Measurements from ENCODE around the gene ZFAND2B. TPM values are rescaled to one million over a fixed set of nuclear protein-coding genes. Genes with fewer than 3 reads are reported as not detected.
A peak's percentile ranks its signal among the peaks of the same experiment; 100 is the strongest.

The ZFAND2B gene
- total and polyA plus RNA-seq, 4 experiments from 2014 or later, result 73.3 to 81.5 (median 78.0) TPM

DNA sequence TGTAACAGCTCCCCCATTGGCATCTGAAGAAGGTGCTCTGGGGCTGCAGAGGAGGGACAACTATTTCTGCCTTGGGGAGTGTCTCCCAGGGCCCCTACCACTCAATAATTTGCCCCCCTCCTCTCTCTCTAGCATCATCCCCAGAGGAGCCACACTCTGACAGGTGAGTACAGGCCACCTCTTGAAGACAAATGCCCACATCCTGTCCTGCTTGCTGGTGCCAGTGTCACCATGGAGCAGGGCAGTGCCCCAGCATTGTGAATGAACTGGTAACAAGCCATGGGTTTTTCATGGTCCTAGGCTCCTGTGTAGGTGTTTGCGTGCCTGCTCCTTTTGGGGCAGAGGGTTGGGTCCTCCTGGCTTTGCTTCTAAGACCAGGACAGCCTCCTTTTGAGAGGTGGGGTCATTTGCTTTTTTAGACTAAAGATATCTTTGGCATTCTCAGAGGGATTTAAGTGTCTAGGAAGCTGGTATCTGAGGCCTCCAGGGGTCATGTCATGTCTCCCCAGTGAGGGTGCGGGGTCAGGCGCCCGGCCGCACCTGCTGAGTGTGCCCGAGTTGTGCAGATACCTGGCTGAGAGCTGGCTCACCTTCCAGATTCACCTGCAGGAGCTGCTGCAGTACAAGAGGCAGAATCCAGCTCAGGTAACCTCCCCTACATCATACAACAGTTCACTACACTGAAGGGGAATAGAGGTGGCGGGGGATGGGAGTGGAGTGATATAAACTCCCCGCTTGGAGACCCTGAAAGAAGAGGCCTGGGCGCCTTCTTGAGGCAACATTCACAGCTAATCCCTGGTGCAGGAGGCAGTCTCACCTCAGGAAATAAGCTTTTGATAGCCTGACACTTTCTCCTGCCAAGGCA, 26.7 kb upstream of the ZFAND2B start:
- peak overlapping the region; percentile 63 to 96 (median 94) for H3K27ac Mint-ChIP-seq
- CTCF ChIA-PET (ENCODE audit: partially characterized antibody), result interaction anchor here (0.7 to 5.6 kb wide), 11 partner anchors 8 to 886 kb away, joined by 3 to 22 read pairs (median 4); partner anchors contain the start of genes SLC23A3 and ZFAND2B
- H3K4me3 Mint-ChIP-seq, result peak overlapping the region in 7 of 8 donors; percentile 91 to 96 (median 93)
- peaks cover 30 to 67% of the 10 kb centered on the region in 2 donors for H3K36me3 Mint-ChIP-seq
- H3K9me3 ChIP-seq (ENCODE audit: control insufficient read depth in 1 of 2, low read length in 2 of 2), result no peaks in the 10 kb centered on the region
- no peaks in the 10 kb centered on the region for H3K27me3 Mint-ChIP-seq
- H3K27ac ChIP-seq (ENCODE audit: low read depth, low read length), result peak overlapping the region; percentile 91
- H3K4me1 ChIP-seq (ENCODE audit: insufficient read depth, low read length), result peaks cover 59% of the 10 kb centered on the region
- intact Hi-C loops (cut with micrococcal nuclease), result loop anchor here (5.0 kb wide), 2 partner anchors 283 to 783 kb away; partner anchors contain the start of gene CTDSP1
- H3K36me3 ChIP-seq (ENCODE audit: insufficient read depth, low read length), result peaks cover 53% of the 10 kb centered on the region
- DNase-seq, result no peak
- H3K27me3 ChIP-seq (ENCODE audit: insufficient read depth, low read length), result no peaks in the 10 kb centered on the region
- POLR2A ChIA-PET (ENCODE audit: partially characterized antibody), result interaction anchor here (0.8 to 5.3 kb wide), 13 partner anchors 13 to 101 kb away, joined by 3 to 44 read pairs (median 4); partner anchors contain the start of genes ANKZF1, ATG9A, DNAJB2 and TUBA4A
- H3K4me1 Mint-ChIP-seq, result peaks cover 28 to 71% (median 51%) of the 10 kb centered on the region in 4 donors
- H3K4me3 ChIP-seq (ENCODE audit: low read length in 2 of 2), result no peak overlapping the region
- H3K9me3 Mint-ChIP-seq, result no peaks in the 10 kb centered on the region

DNA sequence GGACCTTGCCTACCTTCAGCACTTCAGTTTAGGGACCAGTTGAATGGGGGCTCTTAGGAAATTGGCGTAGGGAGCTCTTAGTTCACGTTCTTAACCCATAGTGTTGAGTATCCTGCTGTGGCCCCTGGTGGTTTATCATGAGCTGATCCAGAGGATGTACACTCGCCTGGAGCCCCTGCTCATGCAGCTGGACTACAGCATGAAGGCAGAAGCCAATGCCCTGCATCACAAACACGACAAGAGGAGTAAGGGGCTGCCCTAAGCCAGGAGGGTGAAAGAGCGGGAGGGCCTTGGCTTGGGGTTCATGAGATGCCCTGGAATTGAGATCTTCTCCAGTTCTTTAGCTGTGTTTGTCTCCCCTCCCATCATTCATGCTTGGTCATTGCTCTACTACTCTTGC, 25.6 kb upstream of the ZFAND2B start:
- peaks cover 32 to 69% of the 10 kb centered on the region in 2 donors for H3K36me3 Mint-ChIP-seq
- Histone ChIP-seq H3K4me1 (ENCODE audit: insufficient read depth, low read length) (peaks cover 47% of the 10 kb centered on the region), H3K27me3 (ENCODE audit: insufficient read depth, low read length) (no peaks in the 10 kb centered on the region), H3K4me3 (ENCODE audit: low read length in 2 of 2) (no peak overlapping the region), H3K27ac (ENCODE audit: low read depth, low read length) (peak overlapping the region; percentile 15), H3K36me3 (ENCODE audit: insufficient read depth, low read length) (peaks cover 50% of the 10 kb centered on the region), H3K9me3 (ENCODE audit: control insufficient read depth in 1 of 2, low read length in 2 of 2) (no peaks in the 10 kb centered on the region)
- peaks cover 28 to 60% (median 43%) of the 10 kb centered on the region in 4 donors for H3K4me1 Mint-ChIP-seq
- ChIA-PET POLR2A (ENCODE audit: partially characterized antibody) (interaction anchor here (0.9 to 5.3 kb wide), 9 partner anchors 10 to 98 kb away, joined by 3 to 44 read pairs (median 6); partner anchors contain the start of genes ABCB6, ANKZF1, DNAJB2 and TUBA4A), CTCF (ENCODE audit: partially characterized antibody) (interaction anchor here (1.1 to 5.6 kb wide), 6 partner anchors 9 to 30 kb away, joined by 3 to 22 read pairs (median 4); partner anchors contain the start of gene SLC23A3)
- no peaks in the 10 kb centered on the region for H3K27me3 Mint-ChIP-seq
- DNase-seq, result no peak
- H3K4me3 Mint-ChIP-seq, result peak overlapping the region in 3 of 8 donors; percentile 17 to 56 (median 22)
- intact Hi-C loops (cut with micrococcal nuclease), result no loop called here
- H3K9me3 Mint-ChIP-seq, result no peaks in the 10 kb centered on the region
- peak overlapping the region in 4 of 7 donors; percentile 52 to 89 (median 60) for H3K27ac Mint-ChIP-seq

DNA sequence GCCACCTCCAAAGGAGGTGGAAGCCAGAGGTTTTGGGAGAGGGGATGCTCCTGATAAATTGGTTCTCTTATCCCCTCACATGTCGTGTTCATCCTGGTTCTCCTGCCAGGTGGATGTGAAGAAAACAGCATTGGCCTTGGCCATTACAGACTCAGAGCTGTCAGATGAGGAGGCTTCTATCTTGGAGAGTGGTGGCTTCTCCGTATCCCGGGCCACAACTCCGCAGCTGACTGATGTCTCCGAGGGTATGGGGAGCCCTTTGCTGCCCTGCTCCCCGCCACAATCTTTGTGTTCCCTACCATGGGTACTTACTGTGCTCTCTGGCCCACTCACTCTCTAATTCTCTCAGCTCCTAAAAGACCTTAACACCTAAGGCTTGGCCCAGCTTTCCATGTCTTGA, 25.1 kb upstream of the ZFAND2B start:
- H3K27me3 Mint-ChIP-seq, result no peaks in the 10 kb centered on the region
- H3K4me1 ChIP-seq (ENCODE audit: insufficient read depth, low read length), result peaks cover 45% of the 10 kb centered on the region
- no peaks in the 10 kb centered on the region for H3K9me3 ChIP-seq (ENCODE audit: control insufficient read depth in 1 of 2, low read length in 2 of 2)
- intact Hi-C loops (cut with micrococcal nuclease), result no loop called here
- H3K27me3 ChIP-seq (ENCODE audit: insufficient read depth, low read length), result no peaks in the 10 kb centered on the region
- peak overlapping the region; percentile 15 for H3K27ac ChIP-seq (ENCODE audit: low read depth, low read length)
- H3K4me1 Mint-ChIP-seq, result peaks cover 28 to 58% (median 41%) of the 10 kb centered on the region in 4 donors
- peaks cover 50% of the 10 kb centered on the region for H3K36me3 ChIP-seq (ENCODE audit: insufficient read depth, low read length)
- no peak overlapping the region for H3K4me3 ChIP-seq (ENCODE audit: low read length in 2 of 2)
- peak overlapping the region in 6 of 7 donors; percentile 25 to 89 (median 66) for H3K27ac Mint-ChIP-seq
- CTCF ChIA-PET (ENCODE audit: partially characterized antibody), result interaction anchor here (1.2 to 5.6 kb wide), 3 partner anchors 10 to 11 kb away, joined by 3 to 22 read pairs (median 4); partner anchors contain the start of gene SLC23A3
- peaks cover 32 to 66% of the 10 kb centered on the region in 2 donors for H3K36me3 Mint-ChIP-seq
- H3K9me3 Mint-ChIP-seq, result no peaks in the 10 kb centered on the region
- H3K4me3 Mint-ChIP-seq, result peak overlapping the region in 3 of 8 donors; percentile 17 to 36 (median 27)
- POLR2A ChIA-PET (ENCODE audit: partially characterized antibody), result interaction anchor here (0.9 to 5.3 kb wide), 8 partner anchors 11 to 98 kb away, joined by 3 to 44 read pairs (median 6); partner anchors contain the start of genes ABCB6, ANKZF1, DNAJB2 and ZFAND2B
- no peak for DNase-seq

DNA sequence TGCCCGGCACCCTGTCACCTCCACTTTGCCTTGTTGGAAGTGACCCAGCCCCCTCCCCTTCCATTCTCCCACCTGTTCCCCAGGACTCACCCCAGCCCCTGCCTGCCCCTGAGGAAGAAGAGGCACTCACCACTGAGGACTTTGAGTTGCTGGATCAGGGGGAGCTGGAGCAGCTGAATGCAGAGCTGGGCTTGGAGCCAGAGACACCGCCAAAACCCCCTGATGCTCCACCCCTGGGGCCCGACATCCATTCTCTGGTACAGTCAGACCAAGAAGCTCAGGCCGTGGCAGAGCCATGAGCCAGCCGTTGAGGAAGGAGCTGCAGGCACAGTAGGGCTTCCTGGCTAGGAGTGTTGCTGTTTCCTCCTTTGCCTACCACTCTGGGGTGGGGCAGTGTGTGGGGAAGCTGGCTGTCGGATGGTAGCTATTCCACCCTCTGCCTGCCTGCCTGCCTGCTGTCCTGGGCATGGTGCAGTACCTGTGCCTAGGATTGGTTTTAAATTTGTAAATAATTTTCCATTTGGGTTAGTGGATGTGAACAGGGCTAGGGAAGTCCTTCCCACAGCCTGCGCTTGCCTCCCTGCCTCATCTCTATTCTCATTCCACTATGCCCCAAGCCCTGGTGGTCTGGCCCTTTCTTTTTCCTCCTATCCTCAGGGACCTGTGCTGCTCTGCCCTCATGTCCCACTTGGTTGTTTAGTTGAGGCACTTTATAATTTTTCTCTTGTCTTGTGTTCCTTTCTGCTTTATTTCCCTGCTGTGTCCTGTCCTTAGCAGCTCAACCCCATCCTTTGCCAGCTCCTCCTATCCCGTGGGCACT, 24.0 kb upstream of the ZFAND2B start:
- no peaks in the 10 kb centered on the region for H3K9me3 Mint-ChIP-seq
- no peaks in the 10 kb centered on the region for H3K27me3 Mint-ChIP-seq
- peaks cover 27 to 56% (median 38%) of the 10 kb centered on the region in 4 donors for H3K4me1 Mint-ChIP-seq
- DNase-seq, result no peak
- intact Hi-C loops (cut with micrococcal nuclease), result no loop called here
- POLR2A ChIA-PET (ENCODE audit: partially characterized antibody), result interaction anchor here (1.1 to 5.3 kb wide), 5 partner anchors 17 to 97 kb away, joined by 4 to 44 read pairs (median 6); partner anchors contain the start of genes ANKZF1, ATG9A, DNAJB2 and ZFAND2B
- H3K36me3 ChIP-seq (ENCODE audit: insufficient read depth, low read length), result peaks cover 50% of the 10 kb centered on the region
- CTCF ChIA-PET (ENCODE audit: partially characterized antibody), result interaction anchor here (1.0 to 5.6 kb wide), 5 partner anchors 10 to 112 kb away, joined by 3 to 22 read pairs (median 3); partner anchors contain the start of gene SLC23A3
- H3K27ac Mint-ChIP-seq, result peak overlapping the region in 6 of 7 donors; percentile 29 to 89 (median 68)
- no peaks in the 10 kb centered on the region for H3K27me3 ChIP-seq (ENCODE audit: insufficient read depth, low read length)
- H3K4me1 ChIP-seq (ENCODE audit: insufficient read depth, low read length), result peaks cover 45% of the 10 kb centered on the region
- H3K27ac ChIP-seq (ENCODE audit: low read depth, low read length), result peak overlapping the region; percentile 15
- no peak overlapping the region for H3K4me3 ChIP-seq (ENCODE audit: low read length in 2 of 2)
- peak overlapping the region in 1 of 8 donors; percentile 63 for H3K4me3 Mint-ChIP-seq
- H3K36me3 Mint-ChIP-seq, result peaks cover 32 to 61% of the 10 kb centered on the region in 2 donors
- H3K9me3 ChIP-seq (ENCODE audit: control insufficient read depth in 1 of 2, low read length in 2 of 2), result no peaks in the 10 kb centered on the region

DNA sequence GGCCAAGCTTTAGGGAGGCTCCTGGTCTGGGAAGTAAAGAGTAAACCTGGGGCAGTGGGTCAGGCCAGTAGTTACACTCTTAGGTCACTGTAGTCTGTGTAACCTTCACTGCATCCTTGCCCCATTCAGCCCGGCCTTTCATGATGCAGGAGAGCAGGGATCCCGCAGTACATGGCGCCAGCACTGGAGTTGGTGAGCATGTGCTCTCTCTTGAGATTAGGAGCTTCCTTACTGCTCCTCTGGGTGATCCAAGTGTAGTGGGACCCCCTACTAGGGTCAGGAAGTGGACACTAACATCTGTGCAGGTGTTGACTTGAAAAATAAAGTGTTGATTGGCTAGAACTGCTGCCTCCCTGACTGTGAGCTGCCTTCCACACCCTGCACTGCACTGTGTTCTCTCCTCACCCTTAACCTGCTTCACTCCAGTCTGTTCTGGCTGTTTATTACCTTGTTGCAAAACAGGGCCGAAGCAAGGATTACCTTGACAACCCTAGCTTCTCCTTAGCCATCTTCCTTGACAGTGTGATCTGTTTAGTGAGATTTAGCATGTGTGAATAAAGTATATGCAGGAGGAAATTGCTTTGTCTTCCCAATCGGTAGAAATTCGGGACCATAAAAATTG, 23.3 kb upstream of the ZFAND2B start:
- H3K27me3 Mint-ChIP-seq, result no peaks in the 10 kb centered on the region
- Histone ChIP-seq H3K9me3 (ENCODE audit: control insufficient read depth in 1 of 2, low read length in 2 of 2) (no peaks in the 10 kb centered on the region), H3K27ac (ENCODE audit: low read depth, low read length) (no peak overlapping the region), H3K4me3 (ENCODE audit: low read length in 2 of 2) (no peak overlapping the region), H3K36me3 (ENCODE audit: insufficient read depth, low read length) (peaks cover 50% of the 10 kb centered on the region), H3K4me1 (ENCODE audit: insufficient read depth, low read length) (peaks cover 45% of the 10 kb centered on the region), H3K27me3 (ENCODE audit: insufficient read depth, low read length) (no peaks in the 10 kb centered on the region)
- ChIA-PET CTCF (ENCODE audit: partially characterized antibody) (interaction anchor here (1.0 to 5.6 kb wide), 5 partner anchors 10 to 112 kb away, joined by 3 to 22 read pairs (median 3); partner anchors contain the start of gene SLC23A3), POLR2A (ENCODE audit: partially characterized antibody) (interaction anchor here (1.2 to 5.3 kb wide), 3 partner anchors 23 to 66 kb away, joined by 4 to 44 read pairs (median 5); partner anchors contain the start of gene ZFAND2B)
- DNase-seq, result no peak
- H3K4me1 Mint-ChIP-seq, result peaks cover 26 to 54% (median 36%) of the 10 kb centered on the region in 4 donors
- H3K36me3 Mint-ChIP-seq, result peaks cover 32 to 57% of the 10 kb centered on the region in 2 donors
- no peak overlapping the region for H3K4me3 Mint-ChIP-seq
- intact Hi-C loops (cut with micrococcal nuclease), result no loop called here
- no peaks in the 10 kb centered on the region for H3K9me3 Mint-ChIP-seq
- H3K27ac Mint-ChIP-seq, result peak overlapping the region; percentile 31 to 89 (median 70)

DNA sequence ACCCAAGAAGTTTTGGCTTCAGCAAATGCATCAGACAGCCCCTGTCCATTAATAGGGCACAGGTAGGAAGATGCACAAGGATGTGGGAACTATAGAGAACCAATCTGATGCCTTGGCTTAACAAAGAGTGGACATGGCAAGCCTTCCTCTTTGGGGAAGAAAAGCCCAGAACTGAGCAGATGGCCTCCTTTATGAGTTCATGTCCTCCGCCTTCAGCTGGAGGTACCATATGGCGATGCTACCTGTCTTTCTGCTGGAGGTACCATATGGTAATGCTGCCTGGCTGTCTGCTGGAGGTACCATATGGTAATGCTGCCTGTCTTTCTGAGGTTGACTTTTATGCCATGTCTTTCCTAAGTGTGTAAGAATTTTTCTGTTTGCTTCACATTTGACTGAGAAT, 22.5 kb upstream of the ZFAND2B start:
- Mint-ChIP-seq H3K36me3 (peaks cover 32 to 51% of the 10 kb centered on the region in 2 donors), H3K9me3 (no peaks in the 10 kb centered on the region), H3K4me1 (peaks cover 20 to 48% (median 30%) of the 10 kb centered on the region in 4 donors), H3K4me3 (no peak overlapping the region), H3K27me3 (no peaks in the 10 kb centered on the region), H3K27ac (peak overlapping the region in 4 of 7 donors; percentile 36 to 81 (median 60))
- peaks cover 50% of the 10 kb centered on the region for H3K36me3 ChIP-seq (ENCODE audit: insufficient read depth, low read length)
- H3K4me3 ChIP-seq (ENCODE audit: low read length in 2 of 2), result no peak overlapping the region
- H3K9me3 ChIP-seq (ENCODE audit: control insufficient read depth in 1 of 2, low read length in 2 of 2), result no peaks in the 10 kb centered on the region
- peaks cover 39% of the 10 kb centered on the region for H3K4me1 ChIP-seq (ENCODE audit: insufficient read depth, low read length)
- DNase-seq, result no peak
- ChIA-PET POLR2A (ENCODE audit: partially characterized antibody) (interaction anchor here (0.7 to 1.6 kb wide), 3 partner anchors 12 to 66 kb away, joined by 3 to 4 read pairs (median 4); partner anchors contain the start of gene ZFAND2B), CTCF (ENCODE audit: partially characterized antibody) (interaction anchor here (1.2 to 5.6 kb wide), 5 partner anchors 9 to 111 kb away, joined by 3 to 22 read pairs (median 4); partner anchors contain the start of gene SLC23A3)
- no peak overlapping the region for H3K27ac ChIP-seq (ENCODE audit: low read depth, low read length)
- intact Hi-C loops (cut with micrococcal nuclease), result no loop called here
- no peaks in the 10 kb centered on the region for H3K27me3 ChIP-seq (ENCODE audit: insufficient read depth, low read length)

All from CD4-positive, alpha-beta memory T cell (primary cell).